ENCODE data around the gene TMEM41B.

DNA sequence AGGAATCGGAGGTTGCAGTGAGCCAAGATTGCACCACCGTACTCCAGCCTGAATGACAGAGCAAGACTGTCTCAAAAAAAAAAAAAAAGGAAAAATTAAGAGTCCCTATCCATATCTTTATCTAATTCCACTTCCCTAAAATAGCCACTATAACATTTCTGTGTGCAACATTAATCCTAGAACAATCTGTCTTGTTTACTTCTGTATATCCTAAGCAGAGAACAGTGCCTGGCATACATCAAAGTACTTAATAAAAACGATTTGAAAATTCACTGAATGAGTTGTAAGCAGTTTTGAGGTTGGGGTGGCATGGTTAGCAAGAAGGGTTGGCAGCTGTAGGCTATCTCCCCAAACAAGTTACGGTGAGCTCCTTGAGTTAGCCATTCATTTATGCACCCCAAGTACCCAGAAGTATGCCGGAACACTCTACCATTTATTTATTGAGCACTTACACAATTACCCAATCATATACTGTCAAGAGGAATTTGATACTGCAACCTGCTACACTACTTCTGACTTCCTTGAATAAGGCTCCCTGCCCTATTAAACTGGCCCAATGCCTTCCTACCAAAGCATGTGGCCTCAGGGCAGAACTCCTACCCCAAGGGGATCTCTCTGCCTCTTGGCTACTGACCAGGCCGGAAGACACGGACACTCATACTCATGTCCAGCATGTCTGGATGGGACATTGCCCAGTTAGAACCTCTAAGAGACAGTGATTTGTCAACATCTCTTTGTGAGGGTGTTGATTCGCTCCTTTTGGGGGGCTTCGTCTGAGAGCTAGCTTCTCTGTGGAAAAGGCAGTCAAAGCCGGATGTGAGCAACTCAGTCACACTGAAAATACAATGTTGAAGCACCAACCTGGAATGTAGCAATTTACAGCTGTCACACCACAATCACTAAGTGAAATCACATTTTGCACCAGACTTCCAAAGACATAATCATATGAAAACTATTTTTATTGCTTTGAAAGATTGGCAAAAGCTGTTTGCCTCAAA lies 16.3 kb upstream of the TMEM41B start:
- no peak for TF ChIP-seq POLR2A (IDR thresholded peaks at IDR 0.05; ENCODE audit: low read length)
- TF ChIP-seq GATA1 (IDR thresholded peaks at IDR 0.05; ENCODE audit: low read depth, low read length): no peak

All from erythroblast (primary cell).